Thyroid gland (tissue), 4 donors: ENCODE results near the gene FADS6.

ENCODE experiments used
- POLR2A ChIP-seq, 2 donors: fragments of 450-650 bp; IDR thresholded peaks; one replicate each; pipeline ENCODE4 v1.6.1; 2017; ENCODE audit warnings: antibody characterized with exemption in 2 of 2, mild to moderate bottlenecking in 2 of 2, moderate library complexity in 1 of 2
- TF ChIP-seq, protein P1 (sequence below), 6 experiments: fragments of 200-600 bp in 3 of 6; fragments of 450-650 bp in 3 of 6; sonication (generic) in 3 of 6; IDR thresholded peaks; one replicate each; pipeline ENCODE4 v1.5.1; 2016 to 2019; ENCODE audit warnings: antibody characterized with exemption in 6 of 6, mild to moderate bottlenecking in 2 of 6, inconsistent platforms in 1 of 6, moderate library complexity in 1 of 6

DNA sequence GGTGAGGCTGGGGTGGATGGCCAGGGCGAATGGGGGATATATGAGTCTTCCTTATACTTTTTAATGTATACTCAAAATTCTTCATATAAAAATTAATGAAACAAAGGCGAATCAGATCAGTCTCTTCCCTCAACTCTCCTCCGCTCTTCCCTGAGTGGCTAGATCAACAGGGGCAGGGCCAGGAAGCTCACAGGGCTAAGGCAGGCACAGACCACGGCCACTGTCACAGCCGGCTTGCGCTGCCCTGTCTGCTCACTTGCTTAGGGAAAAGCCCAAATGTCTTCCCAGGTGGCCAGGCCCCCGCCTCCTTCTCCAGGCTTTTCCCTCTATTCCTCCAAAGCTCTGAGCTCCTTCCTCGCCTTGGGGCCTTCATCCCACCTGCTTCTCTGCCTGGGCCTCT, 39.8 kb downstream of the FADS6 start:
- TF ChIP-seq, protein P1, sequence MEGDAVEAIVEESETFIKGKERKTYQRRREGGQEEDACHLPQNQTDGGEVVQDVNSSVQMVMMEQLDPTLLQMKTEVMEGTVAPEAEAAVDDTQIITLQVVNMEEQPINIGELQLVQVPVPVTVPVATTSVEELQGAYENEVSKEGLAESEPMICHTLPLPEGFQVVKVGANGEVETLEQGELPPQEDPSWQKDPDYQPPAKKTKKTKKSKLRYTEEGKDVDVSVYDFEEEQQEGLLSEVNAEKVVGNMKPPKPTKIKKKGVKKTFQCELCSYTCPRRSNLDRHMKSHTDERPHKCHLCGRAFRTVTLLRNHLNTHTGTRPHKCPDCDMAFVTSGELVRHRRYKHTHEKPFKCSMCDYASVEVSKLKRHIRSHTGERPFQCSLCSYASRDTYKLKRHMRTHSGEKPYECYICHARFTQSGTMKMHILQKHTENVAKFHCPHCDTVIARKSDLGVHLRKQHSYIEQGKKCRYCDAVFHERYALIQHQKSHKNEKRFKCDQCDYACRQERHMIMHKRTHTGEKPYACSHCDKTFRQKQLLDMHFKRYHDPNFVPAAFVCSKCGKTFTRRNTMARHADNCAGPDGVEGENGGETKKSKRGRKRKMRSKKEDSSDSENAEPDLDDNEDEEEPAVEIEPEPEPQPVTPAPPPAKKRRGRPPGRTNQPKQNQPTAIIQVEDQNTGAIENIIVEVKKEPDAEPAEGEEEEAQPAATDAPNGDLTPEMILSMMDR (IDR thresholded peaks at IDR 0.05), result no peak
- TF ChIP-seq POLR2A (IDR thresholded peaks at IDR 0.05), result no peak
